Testis (tissue), 2 donors: ENCODE data around the gene JADE2.

Source experiments
- POLR2A ChIP-seq: fragments of 450-650 bp; IDR thresholded peaks from one replicate; pipeline ENCODE4 v1.6.1; 2017; ENCODE audit warnings: antibody characterized with exemption, mild to moderate bottlenecking, moderate library complexity
- TF ChIP-seq, protein P1 (sequence below), 3 experiments: fragments of 450-650 bp in 2 of 3; fragments of 200-600 bp in 1 of 3; sonication (generic) in 1 of 3; IDR thresholded peaks; one replicate each; pipeline ENCODE4 v1.5.1; 2016 to 2019; ENCODE audit warnings: antibody characterized with exemption in 3 of 3, mild to moderate bottlenecking in 2 of 3, moderate library complexity in 1 of 3

DNA sequence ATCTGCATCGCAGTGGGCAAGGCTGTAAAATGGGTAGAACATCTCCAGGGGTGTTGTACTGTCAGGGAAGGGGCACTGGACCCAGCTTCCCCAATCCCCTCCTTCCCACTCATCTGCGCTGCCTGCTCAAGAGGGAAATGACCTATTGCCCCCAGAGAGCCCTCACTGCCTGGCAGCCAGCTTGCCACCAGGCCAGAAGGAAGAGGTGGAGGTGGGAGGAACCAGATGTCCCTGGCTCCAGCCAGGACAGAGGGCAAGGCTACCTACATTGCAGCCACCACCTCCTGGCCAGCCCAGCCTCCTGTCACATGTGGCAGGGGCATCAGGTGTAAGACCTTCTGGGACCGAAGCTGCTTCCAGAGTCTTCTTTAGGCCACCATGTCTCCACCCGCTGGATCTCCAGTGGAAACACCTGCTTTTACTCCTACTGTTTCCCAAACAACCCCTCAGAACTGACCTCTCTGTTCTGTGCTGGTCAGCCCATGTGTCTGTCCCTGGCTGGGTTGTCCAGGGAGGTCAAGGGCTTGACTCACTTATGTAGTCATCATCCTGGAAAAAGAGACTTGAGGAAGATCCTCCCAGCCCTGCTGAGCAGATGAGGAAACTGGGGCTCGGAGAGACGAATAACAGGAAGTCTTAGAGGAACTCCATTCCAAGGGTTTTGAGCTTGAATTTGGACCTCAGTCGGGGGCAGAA is 42.3 kb downstream of the JADE2 start:
- TF ChIP-seq, protein P1, sequence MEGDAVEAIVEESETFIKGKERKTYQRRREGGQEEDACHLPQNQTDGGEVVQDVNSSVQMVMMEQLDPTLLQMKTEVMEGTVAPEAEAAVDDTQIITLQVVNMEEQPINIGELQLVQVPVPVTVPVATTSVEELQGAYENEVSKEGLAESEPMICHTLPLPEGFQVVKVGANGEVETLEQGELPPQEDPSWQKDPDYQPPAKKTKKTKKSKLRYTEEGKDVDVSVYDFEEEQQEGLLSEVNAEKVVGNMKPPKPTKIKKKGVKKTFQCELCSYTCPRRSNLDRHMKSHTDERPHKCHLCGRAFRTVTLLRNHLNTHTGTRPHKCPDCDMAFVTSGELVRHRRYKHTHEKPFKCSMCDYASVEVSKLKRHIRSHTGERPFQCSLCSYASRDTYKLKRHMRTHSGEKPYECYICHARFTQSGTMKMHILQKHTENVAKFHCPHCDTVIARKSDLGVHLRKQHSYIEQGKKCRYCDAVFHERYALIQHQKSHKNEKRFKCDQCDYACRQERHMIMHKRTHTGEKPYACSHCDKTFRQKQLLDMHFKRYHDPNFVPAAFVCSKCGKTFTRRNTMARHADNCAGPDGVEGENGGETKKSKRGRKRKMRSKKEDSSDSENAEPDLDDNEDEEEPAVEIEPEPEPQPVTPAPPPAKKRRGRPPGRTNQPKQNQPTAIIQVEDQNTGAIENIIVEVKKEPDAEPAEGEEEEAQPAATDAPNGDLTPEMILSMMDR (IDR thresholded peaks at IDR 0.05), result no peak
- no peak for TF ChIP-seq POLR2A
